GM21515 (cell line): ENCODE results near the gene TMED9.
A peak's percentile ranks its signal among the peaks of the same experiment; 100 is the strongest.
"Not testable (repeated sequence)": the region's sequence is repeated elsewhere in the genome, so short reads cannot be mapped to it uniquely, and the experiment has no call there.

Experiments
- ATAC-seq: cut with Tn5 transposase; IDR thresholded peaks from one replicate; pipeline ENCODE4 v1.9.1; 2021; ENCODE audit not compliant: unreplicated experiment

The TMED9 gene

GRCh38 chr5:177592010-177592834, at the start of gene TMED9:
TMED9 (plus strand) TSS chr5:177592203; CDS start chr5:177592215, 12 bp downstream.
- peak; percentile 89 for ATAC-seq

- no peak for ATAC-seq
These were observed 49.1 kb upstream of the TMED9 start for GRCh38 chr5:177542816-177543465.

GRCh38 chr5:177545487-177546257, 46.3 kb upstream of the TMED9 start:
- ATAC-seq, result no peak

- ATAC-seq, result no peak
These were observed 45.7 kb upstream of the TMED9 start for GRCh38 chr5:177546258-177546741.

GRCh38 chr5:177547736-177548135, 44.3 kb upstream of the TMED9 start:
- no peak for ATAC-seq

- no peak for ATAC-seq
These were observed 43.5 kb upstream of the TMED9 start for GRCh38 chr5:177548495-177548894.

- no peak for ATAC-seq
These were observed 41.9 kb upstream of the TMED9 start for GRCh38 chr5:177550122-177550521.

GRCh38 chr5:177552839-177553455, 39.1 kb upstream of the TMED9 start:
- no peak for ATAC-seq

- ATAC-seq, result peak; percentile 35
These were observed 38.2 kb upstream of the TMED9 start for GRCh38 chr5:177553671-177554429.

GRCh38 chr5:177554474-177555111, 37.4 kb upstream of the TMED9 start, which contains the start of gene FAM193B:
FAM193B (minus strand) TSS chr5:177554563; CDS start chr5:177554458, 105 bp downstream.
- peak; percentile 79 for ATAC-seq

- ATAC-seq, result no peak
These were observed 36.8 kb upstream of the TMED9 start for GRCh38 chr5:177555228-177555627.

- ATAC-seq, result no peak
These were observed 36.3 kb upstream of the TMED9 start for GRCh38 chr5:177555665-177556064.

GRCh38 chr5:177557041-177557647, 34.9 kb upstream of the TMED9 start:
- ATAC-seq, result no peak

- no peak for ATAC-seq
These were observed 34.2 kb upstream of the TMED9 start for GRCh38 chr5:177557796-177558195.

GRCh38 chr5:177559446-177559941, 32.5 kb upstream of the TMED9 start:
- not testable (repeated sequence) for ATAC-seq

GRCh38 chr5:177565046-177565445, 27.0 kb upstream of the TMED9 start:
- ATAC-seq, result no peak

GRCh38 chr5:177568326-177568725, 23.7 kb upstream of the TMED9 start:
- ATAC-seq, result no peak

GRCh38 chr5:177569894-177570293, 22.1 kb upstream of the TMED9 start:
- no peak for ATAC-seq

- no peak for ATAC-seq
These were observed 16.5 kb upstream of the TMED9 start for GRCh38 chr5:177575488-177575887.
